Liver (tissue), 9 donors: ENCODE measurements around the gene FOXF2. TPM values are rescaled to one million over a fixed set of nuclear protein-coding genes. Genes with fewer than 3 reads are reported as not detected.
"Not testable (repeated sequence)": the region's sequence is repeated elsewhere in the genome, so short reads cannot be mapped to it uniquely, and the experiment has no call there.

Experiments
- DNase-seq: peaks from one replicate; pipeline ENCODE4 v3.0.0-alpha.2; 2017; ENCODE audit warnings: low spot score
- H3K27ac ChIP-seq, 2 donors: one replicate each; pipeline ENCODE4 v1.7.0; 2013; ENCODE audit warnings: inconsistent platforms in 2 of 2, low read length in 2 of 2, control low read depth in 1 of 2, low read depth in 1 of 2, mild to moderate bottlenecking in 1 of 2
- H3K27me3 ChIP-seq, 4 donors: one replicate each; pipeline versions ENCODE4 v1.6.1 to v1.7.0; 2013; ENCODE audit warnings: low read length in 3 of 4, inconsistent platforms in 1 of 4, mild to moderate bottlenecking in 1 of 4, moderate library complexity in 1 of 4; ENCODE audit not compliant: control insufficient read depth in 4 of 4, insufficient read depth in 4 of 4
- H3K36me3 ChIP-seq, 4 donors: one replicate each; pipeline versions ENCODE4 v1.6.1 to v1.7.0; 2013; ENCODE audit warnings: low read length in 3 of 4, mild to moderate bottlenecking in 3 of 4, low read depth in 1 of 4, moderate library complexity in 1 of 4; ENCODE audit not compliant: control insufficient read depth in 4 of 4, insufficient read depth in 3 of 4
- H3K4me1 ChIP-seq, 4 donors: one replicate each; pipeline versions ENCODE4 v1.6.1 to v1.7.0; 2013; ENCODE audit warnings: low read length in 3 of 4, mild to moderate bottlenecking in 3 of 4, moderate library complexity in 1 of 4; ENCODE audit not compliant: control insufficient read depth in 4 of 4, insufficient read depth in 4 of 4
- H3K4me3 ChIP-seq, 3 donors: one replicate each; pipeline versions ENCODE4 v1.6.1 to v1.7.0; 2013; ENCODE audit warnings: low read length in 3 of 3, control low read depth in 1 of 3, low read depth in 1 of 3, mild to moderate bottlenecking in 1 of 3
- H3K9ac ChIP-seq, 2 donors: one replicate each; pipeline ENCODE4 v1.7.0; 2013; ENCODE audit warnings: low read length in 2 of 2, mild to moderate bottlenecking in 2 of 2, moderate library complexity in 2 of 2, control low read depth in 1 of 2, low read depth in 1 of 2
- H3K9me3 ChIP-seq, 4 donors: one replicate each; pipeline versions ENCODE4 v1.6.1 to v1.7.0; 2013; ENCODE audit warnings: low read length in 3 of 4; ENCODE audit not compliant: control insufficient read depth in 4 of 4
- EGR1 ChIP-seq, 2 donors: IDR thresholded peaks; 2 replicates each; pipeline ENCODE4 v1.6.1; 2016 to 2018; ENCODE audit warnings: antibody characterized with exemption in 2 of 2, low read depth in 2 of 2
- FOXA2 ChIP-seq: IDR thresholded peaks from 2 replicates; pipeline ENCODE4 v1.6.1; 2016; ENCODE audit warnings: antibody characterized with exemption
- GABPA ChIP-seq, 2 donors: IDR thresholded peaks in 1 of 2; conservative IDR thresholded peaks in 1 of 2; 2 replicates each; pipeline ENCODE4 v1.6.1; 2016; ENCODE audit warnings: antibody characterized with exemption in 2 of 2, mild to moderate bottlenecking in 1 of 2, moderate library complexity in 1 of 2
- HNF4A ChIP-seq, 2 donors: conservative IDR thresholded peaks; 2 replicates each; pipeline ENCODE4 v1.6.1; 2016; ENCODE audit warnings: antibody characterized with exemption in 2 of 2, mild to moderate bottlenecking in 2 of 2
- HNF4G ChIP-seq: IDR thresholded peaks from 2 replicates; pipeline ENCODE4 v1.6.1; 2016; ENCODE audit warnings: antibody characterized with exemption
- JUND ChIP-seq, 2 donors: IDR thresholded peaks; 2 replicates each; pipeline ENCODE4 v1.6.1; 2016; ENCODE audit warnings: antibody characterized with exemption in 2 of 2
- NR2F2 ChIP-seq: IDR thresholded peaks from 2 replicates; pipeline ENCODE4 v1.6.1; 2016; ENCODE audit warnings: antibody characterized with exemption
- RAD21 ChIP-seq, 2 donors: IDR thresholded peaks; 2 replicates each; pipeline ENCODE4 v1.6.1; 2016; ENCODE audit warnings: antibody characterized with exemption in 2 of 2, mild to moderate bottlenecking in 2 of 2
- SP1 ChIP-seq: IDR thresholded peaks from 2 replicates; pipeline ENCODE4 v1.6.1; 2018; ENCODE audit warnings: antibody characterized with exemption, mild to moderate bottlenecking
- TAF1 ChIP-seq: conservative IDR thresholded peaks from 2 replicates; pipeline ENCODE4 v1.6.1; 2016; ENCODE audit warnings: antibody characterized with exemption, mild to moderate bottlenecking
- YY1 ChIP-seq: IDR thresholded peaks from 2 replicates; pipeline ENCODE4 v1.6.1; 2016; ENCODE audit warnings: antibody characterized with exemption, mild to moderate bottlenecking
- WGBS: extraction: QIAGEN DNeasy Blood & Tissue Kit; methylation state at CpG from one replicate; pipeline ENCODE4 v1.1.7; 2013; 5-methylcytosine and 5-hydroxymethylcytosine counted together
- polyA plus RNA-seq, 2 donors: library from polyadenylated mRNA; stranded (reverse) in 1 of 2; unstranded in 1 of 2; fragments of 200-250 nt in 1 of 2; fragments of >200 nt in 1 of 2; fragmentation: Nextera tagmentation in 1 of 2; extraction: Ambion mirVana in 1 of 2; gene quantifications; one replicate each; pipeline versions ENCODE4 v1.2.1 to v1.2.3, GENCODE V29; 2013 to 2015
- total RNA-seq, 2 donors: library from RNA; depleted of rRNA; stranded (reverse); fragments of >200 nt; gene quantifications; one replicate each; pipeline ENCODE4 v1.2.3, GENCODE V29; 2014
- TF ChIP-seq, protein P1 (sequence below): IDR thresholded peaks from 2 replicates; pipeline ENCODE4 v1.6.1; 2016; ENCODE audit warnings: antibody characterized with exemption
- TF ChIP-seq, protein P2 (sequence below): IDR thresholded peaks from 2 replicates; pipeline ENCODE4 v1.6.1; 2016; ENCODE audit warnings: antibody characterized with exemption
- TF ChIP-seq, protein P3 (sequence below): fragments of 150-350 bp; IDR thresholded peaks from 2 replicates; pipeline ENCODE4 v1.5.1; 2017; ENCODE audit warnings: improper control_type of control experiment, low read depth, low read length; ENCODE audit not compliant: missing input control
- TF ChIP-seq, protein P4 (sequence below): IDR thresholded peaks from 2 replicates; pipeline ENCODE4 v1.6.1; 2016; ENCODE audit warnings: antibody characterized with exemption
- TF ChIP-seq, protein P5 (sequence below): IDR thresholded peaks from 2 replicates; pipeline ENCODE4 v1.6.1; 2016; ENCODE audit warnings: antibody characterized with exemption, mild to moderate bottlenecking
- donor health status: healthy.
- donor health status: healthy.
- donor health status: healthy.
- donor health status: healthy.
- donor health status: healthy.

The FOXF2 gene
- total and polyA plus RNA-seq, 4 donors: 0.05 TPM; not detected in 3

DNA sequence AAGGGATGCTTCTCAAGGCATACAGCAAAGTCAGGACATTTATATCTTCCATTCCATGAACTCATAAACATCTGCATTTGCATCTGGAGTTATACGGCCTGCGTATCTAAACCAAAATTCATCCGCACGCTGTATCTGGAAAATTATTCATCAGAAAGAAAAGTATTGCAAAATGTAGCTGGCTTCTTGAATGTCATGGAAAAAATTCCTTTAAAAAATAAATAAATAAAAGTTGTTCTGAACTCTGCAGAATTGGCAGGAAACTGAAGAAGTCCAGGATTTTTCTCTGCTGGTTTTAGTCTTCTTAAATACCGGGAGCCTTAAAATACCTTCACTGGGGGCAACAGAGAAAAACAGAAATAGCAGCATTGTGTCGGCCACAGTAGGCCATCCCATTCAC, 23.7 kb upstream of the FOXF2 start:
- TF ChIP-seq, protein P1, sequence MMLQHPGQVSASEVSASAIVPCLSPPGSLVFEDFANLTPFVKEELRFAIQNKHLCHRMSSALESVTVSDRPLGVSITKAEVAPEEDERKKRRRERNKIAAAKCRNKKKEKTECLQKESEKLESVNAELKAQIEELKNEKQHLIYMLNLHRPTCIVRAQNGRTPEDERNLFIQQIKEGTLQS: no peak
- H3K4me3 ChIP-seq: no peak overlapping the region
- no peak overlapping the region for H3K9ac ChIP-seq
- H3K36me3 ChIP-seq: no peaks in the 10 kb centered on the region
- H3K27me3 ChIP-seq: peaks cover 0 to 5% (median 3%) of the 10 kb centered on the region in 4 donors
- H3K9me3 ChIP-seq: peaks cover 0 to 6% (median 0%) of the 10 kb centered on the region in 4 donors
- WGBS: 78% methylated on average over 6 of the region's 6 CpGs
- H3K27ac ChIP-seq: no peak overlapping the region
- no peaks in the 10 kb centered on the region for H3K4me1 ChIP-seq
- DNase-seq: no peak

DNA sequence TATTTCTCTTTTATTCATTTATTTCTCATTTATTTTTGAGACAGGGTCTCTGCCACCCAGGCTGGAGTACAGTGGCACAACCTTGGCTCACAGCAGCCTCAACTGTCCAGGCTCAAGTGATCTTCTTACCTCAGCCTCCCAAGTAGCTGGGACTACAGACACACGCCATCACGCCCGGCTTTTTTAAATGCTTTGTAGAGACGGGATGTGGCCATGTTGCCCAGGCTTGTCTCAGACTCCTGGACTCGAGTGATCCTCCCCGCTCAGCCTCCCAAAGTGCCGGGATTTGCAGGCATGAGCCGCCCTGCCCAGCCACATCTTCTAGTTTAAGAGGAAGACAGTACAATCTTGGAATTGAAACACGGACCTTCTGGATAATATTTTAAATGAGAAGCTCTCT, 21.6 kb upstream of the FOXF2 start:
- Histone ChIP-seq H3K27ac (no peak overlapping the region), H3K9ac (no peak overlapping the region), H3K36me3 (no peaks in the 10 kb centered on the region), H3K4me3 (no peak overlapping the region), H3K27me3 (peaks cover 0 to 8% (median 3%) of the 10 kb centered on the region in 4 donors), H3K9me3 (peaks cover 0 to 7% (median 0%) of the 10 kb centered on the region in 4 donors), H3K4me1 (no peaks in the 10 kb centered on the region)
- DNase-seq: no peak
- WGBS: 89% methylated on average over 9 of the region's 9 CpGs
- no peak for TF ChIP-seq JUND (IDR thresholded peaks at IDR 0.05)
- no peak for TF ChIP-seq GABPA (IDR thresholded peaks at IDR 0.05 in 1 of 2, conservative IDR thresholded peaks at IDR 0.05 in 1 of 2)
- TF ChIP-seq, protein P2, sequence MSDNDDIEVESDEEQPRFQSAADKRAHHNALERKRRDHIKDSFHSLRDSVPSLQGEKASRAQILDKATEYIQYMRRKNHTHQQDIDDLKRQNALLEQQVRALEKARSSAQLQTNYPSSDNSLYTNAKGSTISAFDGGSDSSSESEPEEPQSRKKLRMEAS: no peak
- TF ChIP-seq RAD21 (IDR thresholded peaks at IDR 0.05): no peak
- no peak for TF ChIP-seq EGR1 (IDR thresholded peaks at IDR 0.05; ENCODE audit: low read depth in 2 of 2)
- no peak for TF ChIP-seq HNF4A (conservative IDR thresholded peaks at IDR 0.05)
- TF ChIP-seq, protein P3, sequence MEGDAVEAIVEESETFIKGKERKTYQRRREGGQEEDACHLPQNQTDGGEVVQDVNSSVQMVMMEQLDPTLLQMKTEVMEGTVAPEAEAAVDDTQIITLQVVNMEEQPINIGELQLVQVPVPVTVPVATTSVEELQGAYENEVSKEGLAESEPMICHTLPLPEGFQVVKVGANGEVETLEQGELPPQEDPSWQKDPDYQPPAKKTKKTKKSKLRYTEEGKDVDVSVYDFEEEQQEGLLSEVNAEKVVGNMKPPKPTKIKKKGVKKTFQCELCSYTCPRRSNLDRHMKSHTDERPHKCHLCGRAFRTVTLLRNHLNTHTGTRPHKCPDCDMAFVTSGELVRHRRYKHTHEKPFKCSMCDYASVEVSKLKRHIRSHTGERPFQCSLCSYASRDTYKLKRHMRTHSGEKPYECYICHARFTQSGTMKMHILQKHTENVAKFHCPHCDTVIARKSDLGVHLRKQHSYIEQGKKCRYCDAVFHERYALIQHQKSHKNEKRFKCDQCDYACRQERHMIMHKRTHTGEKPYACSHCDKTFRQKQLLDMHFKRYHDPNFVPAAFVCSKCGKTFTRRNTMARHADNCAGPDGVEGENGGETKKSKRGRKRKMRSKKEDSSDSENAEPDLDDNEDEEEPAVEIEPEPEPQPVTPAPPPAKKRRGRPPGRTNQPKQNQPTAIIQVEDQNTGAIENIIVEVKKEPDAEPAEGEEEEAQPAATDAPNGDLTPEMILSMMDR: no peak
- TF ChIP-seq FOXA2: no peak
- TF ChIP-seq SP1: no peak
- no peak for TF ChIP-seq NR2F2
- no peak for TF ChIP-seq TAF1
- no peak for TF ChIP-seq HNF4G
- TF ChIP-seq YY1: no peak

DNA sequence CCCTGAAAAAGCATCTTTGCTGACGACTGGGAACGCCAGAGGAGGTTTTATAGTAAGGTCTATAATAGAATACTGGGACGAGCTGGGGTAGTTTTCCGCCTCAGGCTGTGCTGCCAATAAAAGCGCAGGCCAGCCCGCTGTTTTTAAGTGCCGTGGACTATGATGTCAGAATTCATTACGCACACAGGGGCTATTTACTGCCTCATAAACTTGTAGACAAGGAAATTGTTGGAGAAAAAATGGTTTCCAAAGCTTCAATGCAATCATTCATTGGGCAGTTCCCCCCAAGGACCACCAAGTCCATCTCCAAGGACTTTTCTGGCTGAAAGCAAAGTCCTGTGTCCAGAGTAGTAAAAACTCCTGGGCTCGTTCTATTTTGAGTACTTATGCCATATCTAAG, 20.4 kb upstream of the FOXF2 start:
- no peak for DNase-seq
- H3K4me1 ChIP-seq: no peaks in the 10 kb centered on the region
- H3K36me3 ChIP-seq: no peaks in the 10 kb centered on the region
- no peak overlapping the region for H3K27ac ChIP-seq
- H3K27me3 ChIP-seq: peaks cover under 1 to 10% (median 4%) of the 10 kb centered on the region in 4 donors
- H3K9me3 ChIP-seq: peaks cover 0 to 7% (median 0%) of the 10 kb centered on the region in 4 donors
- H3K9ac ChIP-seq: no peak overlapping the region
- H3K4me3 ChIP-seq: no peak overlapping the region
- TF ChIP-seq NR2F2: no peak
- TF ChIP-seq, protein P2: no peak
- TF ChIP-seq, protein P4, sequence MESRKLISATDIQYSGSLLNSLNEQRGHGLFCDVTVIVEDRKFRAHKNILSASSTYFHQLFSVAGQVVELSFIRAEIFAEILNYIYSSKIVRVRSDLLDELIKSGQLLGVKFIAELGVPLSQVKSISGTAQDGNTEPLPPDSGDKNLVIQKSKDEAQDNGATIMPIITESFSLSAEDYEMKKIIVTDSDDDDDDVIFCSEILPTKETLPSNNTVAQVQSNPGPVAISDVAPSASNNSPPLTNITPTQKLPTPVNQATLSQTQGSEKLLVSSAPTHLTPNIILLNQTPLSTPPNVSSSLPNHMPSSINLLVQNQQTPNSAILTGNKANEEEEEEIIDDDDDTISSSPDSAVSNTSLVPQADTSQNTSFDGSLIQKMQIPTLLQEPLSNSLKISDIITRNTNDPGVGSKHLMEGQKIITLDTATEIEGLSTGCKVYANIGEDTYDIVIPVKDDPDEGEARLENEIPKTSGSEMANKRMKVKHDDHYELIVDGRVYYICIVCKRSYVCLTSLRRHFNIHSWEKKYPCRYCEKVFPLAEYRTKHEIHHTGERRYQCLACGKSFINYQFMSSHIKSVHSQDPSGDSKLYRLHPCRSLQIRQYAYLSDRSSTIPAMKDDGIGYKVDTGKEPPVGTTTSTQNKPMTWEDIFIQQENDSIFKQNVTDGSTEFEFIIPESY: no peak
- no peak for TF ChIP-seq HNF4A (conservative IDR thresholded peaks at IDR 0.05)
- TF ChIP-seq EGR1 (IDR thresholded peaks at IDR 0.05; ENCODE audit: low read depth in 2 of 2): no peak
- TF ChIP-seq YY1: no peak
- TF ChIP-seq, protein P5, sequence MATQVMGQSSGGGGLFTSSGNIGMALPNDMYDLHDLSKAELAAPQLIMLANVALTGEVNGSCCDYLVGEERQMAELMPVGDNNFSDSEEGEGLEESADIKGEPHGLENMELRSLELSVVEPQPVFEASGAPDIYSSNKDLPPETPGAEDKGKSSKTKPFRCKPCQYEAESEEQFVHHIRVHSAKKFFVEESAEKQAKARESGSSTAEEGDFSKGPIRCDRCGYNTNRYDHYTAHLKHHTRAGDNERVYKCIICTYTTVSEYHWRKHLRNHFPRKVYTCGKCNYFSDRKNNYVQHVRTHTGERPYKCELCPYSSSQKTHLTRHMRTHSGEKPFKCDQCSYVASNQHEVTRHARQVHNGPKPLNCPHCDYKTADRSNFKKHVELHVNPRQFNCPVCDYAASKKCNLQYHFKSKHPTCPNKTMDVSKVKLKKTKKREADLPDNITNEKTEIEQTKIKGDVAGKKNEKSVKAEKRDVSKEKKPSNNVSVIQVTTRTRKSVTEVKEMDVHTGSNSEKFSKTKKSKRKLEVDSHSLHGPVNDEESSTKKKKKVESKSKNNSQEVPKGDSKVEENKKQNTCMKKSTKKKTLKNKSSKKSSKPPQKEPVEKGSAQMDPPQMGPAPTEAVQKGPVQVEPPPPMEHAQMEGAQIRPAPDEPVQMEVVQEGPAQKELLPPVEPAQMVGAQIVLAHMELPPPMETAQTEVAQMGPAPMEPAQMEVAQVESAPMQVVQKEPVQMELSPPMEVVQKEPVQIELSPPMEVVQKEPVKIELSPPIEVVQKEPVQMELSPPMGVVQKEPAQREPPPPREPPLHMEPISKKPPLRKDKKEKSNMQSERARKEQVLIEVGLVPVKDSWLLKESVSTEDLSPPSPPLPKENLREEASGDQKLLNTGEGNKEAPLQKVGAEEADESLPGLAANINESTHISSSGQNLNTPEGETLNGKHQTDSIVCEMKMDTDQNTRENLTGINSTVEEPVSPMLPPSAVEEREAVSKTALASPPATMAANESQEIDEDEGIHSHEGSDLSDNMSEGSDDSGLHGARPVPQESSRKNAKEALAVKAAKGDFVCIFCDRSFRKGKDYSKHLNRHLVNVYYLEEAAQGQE: no peak
- no peak for TF ChIP-seq FOXA2
- TF ChIP-seq, protein P1: no peak
- WGBS: 82% methylated on average over 9 of the region's 9 CpGs

DNA sequence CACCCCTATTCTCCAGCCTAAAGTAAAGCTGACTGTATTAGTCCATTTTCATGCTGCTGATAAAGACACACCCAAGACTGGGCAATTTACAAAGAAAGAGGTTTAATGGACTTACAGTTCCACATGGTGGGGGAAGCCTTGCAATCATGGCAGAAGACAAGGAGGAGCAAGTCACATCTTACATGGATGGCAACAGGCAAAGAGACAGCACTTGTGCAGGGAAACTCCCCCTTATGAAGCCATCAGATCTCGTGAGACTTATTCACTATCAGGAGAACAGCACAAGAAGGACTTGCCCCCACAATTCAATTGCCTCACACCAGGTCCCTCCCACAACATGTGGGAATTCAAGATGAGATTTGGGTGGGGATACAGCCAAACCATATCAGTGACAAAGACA, 19.7 kb upstream of the FOXF2 start:
- not testable (repeated sequence) for H3K36me3 ChIP-seq, H3K4me3 ChIP-seq, H3K27ac ChIP-seq, H3K9me3 ChIP-seq, H3K4me1 ChIP-seq, H3K9ac ChIP-seq, DNase-seq
- WGBS: 88% methylated on average over 1 of the region's 1 CpG
- H3K27me3 ChIP-seq: peaks cover 2 to 11% (median 5%) of the 10 kb centered on the region in 4 donors
